Measurements from ENCODE around the gene SIL1. TPM values are rescaled to one million over a fixed set of nuclear protein-coding genes. Genes with fewer than 3 reads are reported as not detected.

Gene SIL1
- polyA plus RNA-seq, 2 of the 4 experiments (the other 2 are of a cell fraction): 27.6 to 45.5 TPM

DNA sequence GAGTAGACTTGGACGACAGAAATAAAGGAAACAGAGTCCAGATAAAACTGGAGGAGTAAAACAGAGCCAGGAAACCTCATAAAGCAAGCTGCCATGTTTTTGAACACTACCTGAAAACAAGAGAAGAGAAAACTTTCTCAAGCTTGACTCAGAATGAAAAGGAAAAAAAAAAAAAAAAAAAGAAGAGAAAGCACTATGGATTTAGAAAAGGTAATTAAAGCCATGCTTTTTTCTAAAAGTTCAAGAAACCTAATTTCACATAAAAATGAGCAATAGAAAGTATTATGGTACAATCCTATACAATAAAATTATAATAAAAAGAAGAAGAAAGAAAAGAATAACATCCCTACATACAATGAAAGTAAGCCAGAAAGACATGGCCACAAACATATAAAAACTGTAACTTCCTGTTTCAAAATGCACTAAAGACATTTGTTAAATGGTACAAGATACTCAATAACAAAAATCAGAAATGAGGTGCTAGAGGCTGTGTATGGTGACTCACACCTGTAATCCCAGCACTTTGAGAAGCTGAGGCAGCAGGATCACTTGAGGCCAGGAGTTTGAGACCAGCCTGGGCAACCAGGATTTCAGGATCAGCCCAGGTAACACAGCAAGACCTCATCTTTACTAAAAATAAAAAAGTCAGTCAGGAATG is 129.5 kb downstream of the SIL1 start:
- H3K27ac ChIP-seq: no peak overlapping the region
- no peak overlapping the region for H3K4me3 ChIP-seq
- POLR2A ChIA-PET: no interaction called here
- DNase-seq (ENCODE audit: low read depth in 1 of 2, low spot score in 1 of 2) (no peak), ATAC-seq (no peak), FAIRE-seq (no peak)
- CTCF ChIA-PET: interaction anchor here (0.9 kb wide), 1 partner anchor 93 kb away, joined by 3 read pairs; no protein-coding TSS in a partner anchor
- H3K4me1 ChIP-seq: peaks cover 30% of the 10 kb centered on the region
- TF ChIP-seq MYC (IDR thresholded peaks at IDR 0.05; ENCODE audit: borderline replicate concordance, low read length) (no peak), POLR2A (IDR thresholded peaks at IDR 0.05; ENCODE audit: low read length) (no peak), JUNB (IDR thresholded peaks at IDR 0.05) (no peak), NFE2L2 (conservative IDR thresholded peaks at IDR 0.05; ENCODE audit: low read length) (no peak), CHD2 (IDR thresholded peaks at IDR 0.05; ENCODE audit: low read length, partially characterized antibody) (no peak), RCOR1 (IDR thresholded peaks at IDR 0.05; ENCODE audit: low read depth, low read length) (no peak), CBX8 (IDR thresholded peaks at IDR 0.05) (no peak), ZFP36 (IDR thresholded peaks at IDR 0.05; ENCODE audit: borderline replicate concordance, partially characterized antibody) (no peak), RARB (CRISPR knock-in tag; IDR thresholded peaks at IDR 0.05) (no peak), KDM5A (IDR thresholded peaks at IDR 0.05) (no peak), HES2 (IDR thresholded peaks at IDR 0.05) (no peak), NR3C1 (IDR thresholded peaks at IDR 0.05) (no peak), FOSB (CRISPR knock-in tag; IDR thresholded peaks at IDR 0.05) (no peak), HEYL (CRISPR knock-in tag; IDR thresholded peaks at IDR 0.05) (no peak), ZNF302 (CRISPR knock-in tag; IDR thresholded peaks at IDR 0.05) (no peak), RNF2 (IDR thresholded peaks at IDR 0.05; ENCODE audit: borderline replicate concordance, low read depth) (no peak)
- TF ChIP-seq, protein P1, sequence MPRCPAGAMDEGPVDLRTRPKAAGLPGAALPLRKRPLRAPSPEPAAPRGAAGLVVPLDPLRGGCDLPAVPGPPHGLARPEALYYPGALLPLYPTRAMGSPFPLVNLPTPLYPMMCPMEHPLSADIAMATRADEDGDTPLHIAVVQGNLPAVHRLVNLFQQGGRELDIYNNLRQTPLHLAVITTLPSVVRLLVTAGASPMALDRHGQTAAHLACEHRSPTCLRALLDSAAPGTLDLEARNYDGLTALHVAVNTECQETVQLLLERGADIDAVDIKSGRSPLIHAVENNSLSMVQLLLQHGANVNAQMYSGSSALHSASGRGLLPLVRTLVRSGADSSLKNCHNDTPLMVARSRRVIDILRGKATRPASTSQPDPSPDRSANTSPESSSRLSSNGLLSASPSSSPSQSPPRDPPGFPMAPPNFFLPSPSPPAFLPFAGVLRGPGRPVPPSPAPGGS (IDR thresholded peaks at IDR 0.05): no peak
- 92% methylated on average over 1 of the region's 1 CpG for WGBS (ENCODE audit: missing lambda C conversion rate)
- H3K9me3 ChIP-seq: no peaks in the 10 kb centered on the region
- no peak overlapping the region for H3K4me2 ChIP-seq

DNA sequence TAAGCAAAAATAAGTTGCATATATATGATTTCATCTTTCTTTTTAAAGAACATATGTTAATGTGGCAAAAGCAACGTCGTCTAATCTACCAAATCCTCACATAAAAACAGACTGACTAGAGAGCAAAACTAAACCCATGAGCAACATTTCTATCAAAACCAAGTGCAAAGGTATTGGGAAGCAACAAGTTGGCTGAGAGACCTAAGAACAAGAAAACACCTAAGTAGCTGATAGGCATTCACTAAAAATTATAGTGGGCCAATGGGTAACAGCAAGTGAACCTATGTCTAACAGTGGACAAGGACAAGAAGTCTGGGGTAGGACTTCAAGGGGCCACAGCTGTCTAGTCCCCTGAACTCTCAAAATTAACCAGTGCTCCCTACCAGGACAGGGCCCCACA is 130.1 kb downstream of the SIL1 start:
- TF ChIP-seq HES2 (IDR thresholded peaks at IDR 0.05) (no peak), ATOH8 (CRISPR knock-in tag; IDR thresholded peaks at IDR 0.05; ENCODE audit: low read depth) (no peak), EHF (CRISPR knock-in tag; IDR thresholded peaks at IDR 0.05) (no peak), CBX2 (IDR thresholded peaks at IDR 0.05; ENCODE audit: borderline replicate concordance, low read depth) (no peak), FOSB (CRISPR knock-in tag; IDR thresholded peaks at IDR 0.05) (no peak), ZC3H11A (IDR thresholded peaks at IDR 0.05) (no peak), TP53 (CRISPR knock-in tag; IDR thresholded peaks at IDR 0.05) (no peak), HDAC2 (IDR thresholded peaks at IDR 0.05) (no peak), ESRRA (IDR thresholded peaks at IDR 0.05; ENCODE audit: borderline replicate concordance, low read length) (no peak), SREBF2 (IDR thresholded peaks at IDR 0.05) (no peak), RARB (CRISPR knock-in tag; IDR thresholded peaks at IDR 0.05) (no peak)
- TF ChIP-seq, protein P2, sequence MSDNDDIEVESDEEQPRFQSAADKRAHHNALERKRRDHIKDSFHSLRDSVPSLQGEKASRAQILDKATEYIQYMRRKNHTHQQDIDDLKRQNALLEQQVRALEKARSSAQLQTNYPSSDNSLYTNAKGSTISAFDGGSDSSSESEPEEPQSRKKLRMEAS (IDR thresholded peaks at IDR 0.05): no peak
- TF ChIP-seq, protein P3, sequence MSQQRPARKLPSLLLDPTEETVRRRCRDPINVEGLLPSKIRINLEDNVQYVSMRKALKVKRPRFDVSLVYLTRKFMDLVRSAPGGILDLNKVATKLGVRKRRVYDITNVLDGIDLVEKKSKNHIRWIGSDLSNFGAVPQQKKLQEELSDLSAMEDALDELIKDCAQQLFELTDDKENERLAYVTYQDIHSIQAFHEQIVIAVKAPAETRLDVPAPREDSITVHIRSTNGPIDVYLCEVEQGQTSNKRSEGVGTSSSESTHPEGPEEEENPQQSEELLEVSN (IDR thresholded peaks at IDR 0.05; ENCODE audit: borderline replicate concordance, low read depth): no peak
- TF ChIP-seq, protein P4, sequence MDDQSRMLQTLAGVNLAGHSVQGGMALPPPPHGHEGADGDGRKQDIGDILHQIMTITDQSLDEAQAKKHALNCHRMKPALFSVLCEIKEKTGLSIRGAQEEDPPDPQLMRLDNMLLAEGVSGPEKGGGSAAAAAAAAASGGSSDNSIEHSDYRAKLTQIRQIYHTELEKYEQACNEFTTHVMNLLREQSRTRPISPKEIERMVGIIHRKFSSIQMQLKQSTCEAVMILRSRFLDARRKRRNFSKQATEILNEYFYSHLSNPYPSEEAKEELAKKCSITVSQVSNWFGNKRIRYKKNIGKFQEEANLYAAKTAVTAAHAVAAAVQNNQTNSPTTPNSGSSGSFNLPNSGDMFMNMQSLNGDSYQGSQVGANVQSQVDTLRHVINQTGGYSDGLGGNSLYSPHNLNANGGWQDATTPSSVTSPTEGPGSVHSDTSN (IDR thresholded peaks at IDR 0.05): no peak
- TF ChIP-seq, protein P5, sequence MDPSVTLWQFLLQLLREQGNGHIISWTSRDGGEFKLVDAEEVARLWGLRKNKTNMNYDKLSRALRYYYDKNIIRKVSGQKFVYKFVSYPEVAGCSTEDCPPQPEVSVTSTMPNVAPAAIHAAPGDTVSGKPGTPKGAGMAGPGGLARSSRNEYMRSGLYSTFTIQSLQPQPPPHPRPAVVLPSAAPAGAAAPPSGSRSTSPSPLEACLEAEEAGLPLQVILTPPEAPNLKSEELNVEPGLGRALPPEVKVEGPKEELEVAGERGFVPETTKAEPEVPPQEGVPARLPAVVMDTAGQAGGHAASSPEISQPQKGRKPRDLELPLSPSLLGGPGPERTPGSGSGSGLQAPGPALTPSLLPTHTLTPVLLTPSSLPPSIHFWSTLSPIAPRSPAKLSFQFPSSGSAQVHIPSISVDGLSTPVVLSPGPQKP (IDR thresholded peaks at IDR 0.05; ENCODE audit: low read depth, low read length): no peak
- H3K27ac ChIP-seq: no peak overlapping the region
- 88% methylated on average over 2 of the region's 2 CpGs for WGBS (ENCODE audit: missing lambda C conversion rate)
- ChIA-PET POLR2A (no interaction called here), CTCF (interaction anchor here (0.9 kb wide), 1 partner anchor 92 kb away, joined by 3 read pairs; no protein-coding TSS in a partner anchor)
- H3K9me3 ChIP-seq: no peaks in the 10 kb centered on the region
- no peak for DNase-seq (ENCODE audit: low read depth in 1 of 2, low spot score in 1 of 2)
- H3K4me2 ChIP-seq: no peak overlapping the region
- H3K4me1 ChIP-seq: peaks cover 30% of the 10 kb centered on the region
- FAIRE-seq: no peak
- H3K4me3 ChIP-seq: no peak overlapping the region
- no peak for ATAC-seq

All from A549 (cell line).